ENCODE measurements around the gene DCST2. TPM values are rescaled to one million over a fixed set of nuclear protein-coding genes. Genes with fewer than 3 reads are reported as not detected.

DCST2 gene
- total RNA-seq, 1 donor from 2014 or later: under 0.01 TPM

DNA sequence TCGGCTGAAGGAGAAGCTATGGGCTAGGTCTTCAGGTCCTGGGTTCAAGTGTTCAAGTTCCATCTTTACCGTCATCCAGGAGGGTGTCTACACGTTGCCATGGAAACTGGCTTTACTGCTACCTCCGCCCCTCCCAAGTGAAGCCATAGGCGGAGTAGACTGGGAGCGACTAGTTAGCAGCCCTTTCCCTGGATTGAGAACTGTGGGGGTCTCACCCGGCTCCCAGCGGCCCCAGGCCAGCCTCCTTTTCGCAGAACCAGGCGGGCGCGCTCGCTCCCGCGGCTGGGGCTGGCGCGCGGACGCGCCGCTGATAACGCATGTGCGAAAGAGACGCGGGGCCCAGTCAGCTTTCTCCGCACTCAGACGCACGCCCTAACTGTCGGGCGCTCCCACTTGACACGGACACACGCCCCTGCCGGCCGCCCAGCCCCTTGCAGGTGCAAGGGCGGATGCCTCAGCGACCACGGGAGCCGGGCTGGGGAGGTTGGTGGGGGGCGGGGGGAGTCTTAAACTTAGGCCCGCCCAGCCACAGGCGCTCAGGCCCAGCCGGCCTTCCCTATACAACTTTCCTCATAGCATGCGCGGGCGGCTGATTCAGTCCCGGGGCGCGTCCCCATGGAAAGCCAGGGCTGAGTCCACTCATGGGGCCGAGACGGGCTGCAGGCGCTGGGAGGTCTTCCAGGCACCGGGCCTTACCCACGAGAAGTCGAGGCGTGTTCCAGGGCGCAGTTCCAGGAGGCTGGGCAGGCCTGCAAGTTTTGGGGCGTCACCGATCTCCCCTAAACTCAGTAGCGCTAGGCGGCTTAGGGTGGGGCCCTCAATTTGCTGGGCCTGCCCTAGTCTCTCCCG, 37.4 kb upstream of the DCST2 start:
- DNase-seq (ENCODE audit: low read depth): peak; percentile 66
- no peak for FAIRE-seq
- Histone ChIP-seq H3K27me3 (ENCODE audit: control insufficient read depth, insufficient read depth, low read length) (no peaks in the 10 kb centered on the region), H3K4me3 (ENCODE audit: low read depth, low read length) (peak overlapping the region; percentile 35), H3K36me3 (ENCODE audit: control insufficient read depth, insufficient read depth, low read length) (peaks cover 11% of the 10 kb centered on the region)
- peak; percentile 47 for TF ChIP-seq CTCF (IDR thresholded peaks at IDR 0.05; ENCODE audit: insufficient read depth, low read length, severe bottlenecking)

DNA sequence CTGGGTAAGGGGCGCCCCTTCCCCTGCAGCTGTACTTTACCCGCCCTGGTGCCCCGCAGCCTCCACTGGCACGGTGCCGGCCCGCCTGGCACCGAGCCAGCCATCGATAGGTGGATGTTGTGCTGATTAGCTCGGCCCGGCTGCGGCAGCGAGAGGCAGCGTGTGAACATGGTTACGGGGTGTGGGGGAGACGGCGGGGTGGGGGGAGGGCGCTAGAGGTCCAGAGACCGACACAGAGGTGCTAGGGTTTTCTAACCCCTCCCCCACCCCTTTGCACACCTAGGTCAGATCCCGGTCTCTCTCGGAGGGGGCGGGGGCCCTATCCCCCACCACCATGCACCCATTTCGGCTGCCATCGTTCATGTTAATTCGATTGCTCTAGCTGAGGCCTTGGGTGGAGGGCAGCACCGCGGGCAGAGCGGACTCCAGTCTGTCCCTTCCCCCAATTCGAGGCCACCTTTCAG, 36.6 kb upstream of the DCST2 start:
- DNase-seq (ENCODE audit: low read depth) (no peak), FAIRE-seq (no peak)
- no peak overlapping the region for H3K4me3 ChIP-seq (ENCODE audit: low read depth, low read length)

GRCh38 chr1:155069551-155070157, 36.1 kb upstream of the DCST2 start:
- H3K36me3 ChIP-seq (ENCODE audit: control insufficient read depth, insufficient read depth, low read length): peaks cover 13% of the 10 kb centered on the region
- H3K4me3 ChIP-seq (ENCODE audit: low read depth, low read length): no peak overlapping the region
- no peak for TF ChIP-seq CTCF (IDR thresholded peaks at IDR 0.05; ENCODE audit: insufficient read depth, low read length, severe bottlenecking)
- DNase-seq (ENCODE audit: low read depth) (no peak), FAIRE-seq (no peak)
- H3K27me3 ChIP-seq (ENCODE audit: control insufficient read depth, insufficient read depth, low read length): no peaks in the 10 kb centered on the region

More for the DNA sequence above, 36.6 kb upstream of the DCST2 start:
- no peak for TF ChIP-seq CTCF (IDR thresholded peaks at IDR 0.05; ENCODE audit: insufficient read depth, low read length, severe bottlenecking)
- Histone ChIP-seq H3K27me3 (ENCODE audit: control insufficient read depth, insufficient read depth, low read length) (no peaks in the 10 kb centered on the region), H3K36me3 (ENCODE audit: control insufficient read depth, insufficient read depth, low read length) (peaks cover 11% of the 10 kb centered on the region)

- peaks cover 13% of the 10 kb centered on the region for H3K36me3 ChIP-seq (ENCODE audit: control insufficient read depth, insufficient read depth, low read length)
- no peak for TF ChIP-seq CTCF (IDR thresholded peaks at IDR 0.05; ENCODE audit: insufficient read depth, low read length, severe bottlenecking)
- FAIRE-seq: no peak
These were observed 35.0 kb upstream of the DCST2 start for GRCh38 chr1:155068599-155068998.

GRCh38 chr1:155066777-155067176, 33.2 kb upstream of the DCST2 start:
- Histone ChIP-seq H3K4me3 (ENCODE audit: low read depth, low read length) (no peak overlapping the region), H3K27me3 (ENCODE audit: control insufficient read depth, insufficient read depth, low read length) (no peaks in the 10 kb centered on the region), H3K36me3 (ENCODE audit: control insufficient read depth, insufficient read depth, low read length) (peaks cover 20% of the 10 kb centered on the region)
- TF ChIP-seq CTCF (IDR thresholded peaks at IDR 0.05; ENCODE audit: insufficient read depth, low read length, severe bottlenecking): no peak
- FAIRE-seq (no peak), DNase-seq (ENCODE audit: low read depth) (no peak)

More at GRCh38 chr1:155068599-155068998, 35.0 kb upstream of the DCST2 start:
- DNase-seq (ENCODE audit: low read depth): no peak
- Histone ChIP-seq H3K27me3 (ENCODE audit: control insufficient read depth, insufficient read depth, low read length) (no peaks in the 10 kb centered on the region), H3K4me3 (ENCODE audit: low read depth, low read length) (no peak overlapping the region)

Data from bronchial epithelial cell (primary cell).